ENCODE data around the gene PBX3.

GRCh38 chr9:125856331-125856730 lies 109.2 kb downstream of the PBX3 start:
- TF ChIP-seq TEAD2 (tag; IDR thresholded peaks at IDR 0.05) (no peak), DNMT1 (IDR thresholded peaks at IDR 0.05) (no peak), RERE (CRISPR knock-in tag; IDR thresholded peaks at IDR 0.05; ENCODE audit: borderline replicate concordance) (no peak), POLR2A (conservative IDR thresholded peaks at IDR 0.05) (no peak), ZNF274 (IDR thresholded peaks at IDR 0.05; ENCODE audit: borderline replicate concordance, low read depth, low read length) (no peak), HDAC2 (IDR thresholded peaks at IDR 0.05) (no peak), YY1 (IDR thresholded peaks at IDR 0.05; ENCODE audit: borderline replicate concordance in 1 of 3, control insufficient read depth in 1 of 3, extremely low read depth in 1 of 3, insufficient read depth in 3 of 3, insufficient read length in 1 of 3, insufficient replicate concordance in 2 of 3, low read depth in 1 of 3, low read length in 2 of 3) (no peak), ZNF239 (CRISPR knock-in tag; IDR thresholded peaks at IDR 0.05) (no peak)
- TF ChIP-seq, protein P1, sequence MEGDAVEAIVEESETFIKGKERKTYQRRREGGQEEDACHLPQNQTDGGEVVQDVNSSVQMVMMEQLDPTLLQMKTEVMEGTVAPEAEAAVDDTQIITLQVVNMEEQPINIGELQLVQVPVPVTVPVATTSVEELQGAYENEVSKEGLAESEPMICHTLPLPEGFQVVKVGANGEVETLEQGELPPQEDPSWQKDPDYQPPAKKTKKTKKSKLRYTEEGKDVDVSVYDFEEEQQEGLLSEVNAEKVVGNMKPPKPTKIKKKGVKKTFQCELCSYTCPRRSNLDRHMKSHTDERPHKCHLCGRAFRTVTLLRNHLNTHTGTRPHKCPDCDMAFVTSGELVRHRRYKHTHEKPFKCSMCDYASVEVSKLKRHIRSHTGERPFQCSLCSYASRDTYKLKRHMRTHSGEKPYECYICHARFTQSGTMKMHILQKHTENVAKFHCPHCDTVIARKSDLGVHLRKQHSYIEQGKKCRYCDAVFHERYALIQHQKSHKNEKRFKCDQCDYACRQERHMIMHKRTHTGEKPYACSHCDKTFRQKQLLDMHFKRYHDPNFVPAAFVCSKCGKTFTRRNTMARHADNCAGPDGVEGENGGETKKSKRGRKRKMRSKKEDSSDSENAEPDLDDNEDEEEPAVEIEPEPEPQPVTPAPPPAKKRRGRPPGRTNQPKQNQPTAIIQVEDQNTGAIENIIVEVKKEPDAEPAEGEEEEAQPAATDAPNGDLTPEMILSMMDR (IDR thresholded peaks at IDR 0.05 in 2 of 3, conservative IDR thresholded peaks at IDR 0.05 in 1 of 3; ENCODE audit: insufficient read depth in 2 of 3, low read depth in 1 of 3, low read length in 3 of 3) = no peak
